Measurements from ENCODE around the gene IPO4.

The IPO4 gene

DNA sequence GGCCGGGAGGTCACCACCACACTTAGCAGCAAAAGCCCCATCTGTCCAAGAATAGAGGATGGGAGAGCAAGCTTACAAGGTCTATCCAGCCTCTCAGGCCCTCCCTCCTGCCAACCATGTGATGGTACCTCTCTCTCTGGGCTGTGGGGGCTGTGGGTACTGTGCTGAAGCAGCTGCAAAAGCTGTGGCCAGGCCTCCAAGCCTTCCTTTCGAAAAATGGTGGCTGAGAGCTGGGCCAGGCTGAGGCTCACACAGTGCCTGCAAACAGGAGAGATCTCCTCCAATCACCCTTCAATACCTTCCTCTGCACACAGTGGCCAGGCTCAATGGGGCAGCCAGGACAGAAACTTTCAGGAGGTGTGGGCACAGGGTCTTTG, 1.1 kb downstream of the IPO4 start:
- DNase-seq (ENCODE audit: low read depth in 1 of 2, low spot score in 1 of 2): no peak
- peak overlapping the region; percentile 88 for H3K4me3 ChIP-seq (replicated peaks; ENCODE audit: insufficient read depth, low read length)
- TF ChIP-seq SPI1 (IDR thresholded peaks at IDR 0.05; ENCODE audit: borderline replicate concordance, low read depth) (no peak), REST (IDR thresholded peaks at IDR 0.05; ENCODE audit: insufficient replicate concordance, low read depth) (no peak), GABPA (IDR thresholded peaks at IDR 0.05; ENCODE audit: low read depth) (no peak), POLR2AphosphoS5 (IDR thresholded peaks at IDR 0.05; ENCODE audit: low read depth) (no peak), CTCF (IDR thresholded peaks at IDR 0.05; ENCODE audit: insufficient read depth, low read length) (no peak)
- no peaks in the 10 kb centered on the region for H3K27me3 ChIP-seq (ENCODE audit: insufficient read depth, poor library complexity, severe bottlenecking)
- no peak overlapping the region for H3K27ac ChIP-seq (replicated peaks)

DNA sequence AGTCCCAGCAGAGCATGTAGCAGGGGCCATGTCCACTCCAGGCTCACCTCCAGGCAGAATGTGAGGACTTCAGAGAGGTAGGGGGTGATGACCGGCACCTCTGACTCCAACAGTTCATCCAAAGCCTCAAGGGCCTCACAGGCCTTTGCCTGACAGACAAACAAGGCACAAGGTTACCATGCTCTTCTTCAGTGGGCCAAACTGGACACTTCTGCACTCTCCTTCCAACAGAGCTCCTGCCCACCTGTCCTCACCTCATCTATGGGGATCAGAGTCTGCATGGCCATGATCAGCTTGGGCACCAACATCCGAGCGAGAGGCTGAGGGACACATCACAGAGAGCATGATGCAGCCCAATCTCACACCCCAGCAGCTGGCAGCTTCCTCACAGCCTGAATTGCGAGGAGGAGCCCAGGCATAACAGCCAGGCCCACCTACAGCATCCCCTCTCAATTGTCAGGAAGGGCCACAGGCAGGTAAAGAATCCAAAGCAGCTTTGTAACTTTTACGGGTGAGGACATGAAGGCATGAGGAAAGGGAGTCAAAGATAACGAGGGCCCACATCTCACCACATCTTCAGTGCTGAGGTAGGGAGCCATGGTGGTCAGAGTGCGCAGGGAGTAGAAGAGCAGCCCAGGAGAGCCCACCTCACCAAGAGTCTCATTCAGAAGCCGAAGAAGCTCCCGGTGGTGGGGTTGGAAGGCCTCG, 1.6 kb downstream of the IPO4 start:
- DNase-seq (ENCODE audit: low read depth in 1 of 2, low spot score in 1 of 2): no peak
- TF ChIP-seq REST (IDR thresholded peaks at IDR 0.05; ENCODE audit: insufficient replicate concordance, low read depth) (no peak), CTCF (IDR thresholded peaks at IDR 0.05; ENCODE audit: insufficient read depth, low read length) (no peak), SPI1 (IDR thresholded peaks at IDR 0.05; ENCODE audit: borderline replicate concordance, low read depth) (no peak), POLR2AphosphoS5 (IDR thresholded peaks at IDR 0.05; ENCODE audit: low read depth) (no peak), GABPA (IDR thresholded peaks at IDR 0.05; ENCODE audit: low read depth) (no peak)
- no peak overlapping the region for H3K4me3 ChIP-seq (replicated peaks; ENCODE audit: insufficient read depth, low read length)
- no peaks in the 10 kb centered on the region for H3K27me3 ChIP-seq (ENCODE audit: insufficient read depth, poor library complexity, severe bottlenecking)
- H3K27ac ChIP-seq (replicated peaks): no peak overlapping the region

GRCh38 chr14:24185741-24186140, 2.9 kb downstream of the IPO4 start:
- Histone ChIP-seq H3K27me3 (ENCODE audit: insufficient read depth, poor library complexity, severe bottlenecking) (no peaks in the 10 kb centered on the region), H3K4me3 (replicated peaks; ENCODE audit: insufficient read depth, low read length) (no peak overlapping the region), H3K27ac (replicated peaks) (no peak overlapping the region)
- no peak for DNase-seq (ENCODE audit: low read depth in 1 of 2, low spot score in 1 of 2)
- TF ChIP-seq GABPA (IDR thresholded peaks at IDR 0.05; ENCODE audit: low read depth) (no peak), SPI1 (IDR thresholded peaks at IDR 0.05; ENCODE audit: borderline replicate concordance, low read depth) (no peak)

- Histone ChIP-seq H3K27ac (replicated peaks) (no peak overlapping the region), H3K27me3 (ENCODE audit: insufficient read depth, poor library complexity, severe bottlenecking) (no peaks in the 10 kb centered on the region), H3K4me3 (replicated peaks; ENCODE audit: insufficient read depth, low read length) (no peak overlapping the region)
- no peak for DNase-seq (ENCODE audit: low read depth in 1 of 2, low spot score in 1 of 2)
- TF ChIP-seq SPI1 (IDR thresholded peaks at IDR 0.05; ENCODE audit: borderline replicate concordance, low read depth): no peak
- TF ChIP-seq POLR2AphosphoS5 (IDR thresholded peaks at IDR 0.05; ENCODE audit: low read depth): no peak
- no peak for TF ChIP-seq CTCF (IDR thresholded peaks at IDR 0.05; ENCODE audit: insufficient read depth, low read length)
- no peak for TF ChIP-seq REST (IDR thresholded peaks at IDR 0.05; ENCODE audit: insufficient replicate concordance, low read depth)
- no peak for TF ChIP-seq GABPA (IDR thresholded peaks at IDR 0.05; ENCODE audit: low read depth)
Measured at GRCh38 chr14:24185026-24185425, 3.6 kb downstream of the IPO4 start.

All from HL-60 (cell line).